Lower leg skin (tissue), 3 donors: Measurements from ENCODE around the gene ANKEF1.

Source experiments
- CTCF ChIP-seq, 3 donors: fragments of 450-650 bp; IDR thresholded peaks; one replicate each; pipeline ENCODE4 v1.5.1; 2016; ENCODE audit warnings: antibody characterized with exemption in 3 of 3, mild to moderate bottlenecking in 3 of 3, moderate library complexity in 2 of 3
- POLR2A ChIP-seq, 2 donors: fragments of 450-650 bp; IDR thresholded peaks; one replicate each; pipeline ENCODE4 v1.6.1; 2016 to 2017; ENCODE audit warnings: antibody characterized with exemption in 2 of 2, mild to moderate bottlenecking in 1 of 2, moderate library complexity in 1 of 2

GRCh38 chr20:10005885-10006284 lies 28.9 kb upstream of the ANKEF1 start:
- TF ChIP-seq CTCF (IDR thresholded peaks at IDR 0.05): no peak
- TF ChIP-seq POLR2A (IDR thresholded peaks at IDR 0.05): no peak
